Measurements from ENCODE around the gene EFNA5. TPM values are rescaled to one million over a fixed set of nuclear protein-coding genes. Genes with fewer than 3 reads are reported as not detected.

Gene EFNA5
- total RNA-seq, 4 donors from 2014 or later: 1.2 to 22.7 (median 9.4) TPM

- Histone ChIP-seq H3K36me3 (no peaks in the 10 kb centered on the region), H3K9me3 (no peaks in the 10 kb centered on the region), H3K4me1 (no peaks in the 10 kb centered on the region), H3K27ac (no peak overlapping the region), H3K4me3 (no peak overlapping the region), H3K27me3 (no peaks in the 10 kb centered on the region)
- no peak for DNase-seq
- TF ChIP-seq CTCF (IDR thresholded peaks at IDR 0.05) (no peak), POLR2A (IDR thresholded peaks at IDR 0.05) (no peak)
- intact Hi-C loops (cut with DNase I; ENCODE audit: low total_unique reads): no loop called here
Measured at GRCh38 chr5:107388141-107388861, 282.4 kb downstream of the EFNA5 start.

GRCh38 chr5:107387526-107388140 lies 283.1 kb downstream of the EFNA5 start:
- no peaks in the 10 kb centered on the region for H3K27me3 ChIP-seq
- no peak for DNase-seq
- no peaks in the 10 kb centered on the region for H3K36me3 ChIP-seq
- no peak overlapping the region for H3K4me3 ChIP-seq
- intact Hi-C loops (cut with DNase I; ENCODE audit: low total_unique reads): no loop called here
- no peaks in the 10 kb centered on the region for H3K9me3 ChIP-seq
- H3K27ac ChIP-seq: no peak overlapping the region
- no peaks in the 10 kb centered on the region for H3K4me1 ChIP-seq
- TF ChIP-seq CTCF (IDR thresholded peaks at IDR 0.05) (no peak), POLR2A (IDR thresholded peaks at IDR 0.05) (no peak)

- H3K4me1 ChIP-seq: no peaks in the 10 kb centered on the region
- H3K4me3 ChIP-seq: no peak overlapping the region
- H3K36me3 ChIP-seq: no peaks in the 10 kb centered on the region
- TF ChIP-seq CTCF (IDR thresholded peaks at IDR 0.05) (no peak), POLR2A (IDR thresholded peaks at IDR 0.05) (no peak)
- intact Hi-C loops (cut with DNase I; ENCODE audit: low total_unique reads): no loop called here
- no peak overlapping the region for H3K27ac ChIP-seq
- DNase-seq: no peak
- no peaks in the 10 kb centered on the region for H3K27me3 ChIP-seq
- no peaks in the 10 kb centered on the region for H3K9me3 ChIP-seq
Measured at GRCh38 chr5:107385708-107386107, 285.0 kb downstream of the EFNA5 start.

- H3K36me3 ChIP-seq: no peaks in the 10 kb centered on the region
- TF ChIP-seq CTCF (IDR thresholded peaks at IDR 0.05): no peak
- no peak for TF ChIP-seq POLR2A (IDR thresholded peaks at IDR 0.05)
- H3K9me3 ChIP-seq: no peaks in the 10 kb centered on the region
- no peaks in the 10 kb centered on the region for H3K4me1 ChIP-seq
- H3K4me3 ChIP-seq: no peak overlapping the region
- intact Hi-C loops (cut with DNase I; ENCODE audit: low total_unique reads): no loop called here
- no peak for DNase-seq
- no peaks in the 10 kb centered on the region for H3K27me3 ChIP-seq
- no peak overlapping the region for H3K27ac ChIP-seq
Measured at GRCh38 chr5:107384256-107384655, 286.5 kb downstream of the EFNA5 start.

- TF ChIP-seq CTCF (IDR thresholded peaks at IDR 0.05) (no peak), POLR2A (IDR thresholded peaks at IDR 0.05) (no peak)
- H3K4me3 ChIP-seq: no peak overlapping the region
- intact Hi-C loops (cut with DNase I; ENCODE audit: low total_unique reads): no loop called here
Measured at GRCh38 chr5:107383414-107383813, 287.3 kb downstream of the EFNA5 start.

More at GRCh38 chr5:107383414-107383813, 287.3 kb downstream of the EFNA5 start:
- Histone ChIP-seq H3K27me3 (no peaks in the 10 kb centered on the region), H3K9me3 (no peaks in the 10 kb centered on the region), H3K36me3 (no peaks in the 10 kb centered on the region), H3K27ac (no peak overlapping the region), H3K4me1 (no peaks in the 10 kb centered on the region)
- no peak for DNase-seq

All from uterus (tissue), 4 donors.